GM21576 (cell line): Measurements from ENCODE around the gene LIMK2.
"Not testable (repeated sequence)": the region's sequence is repeated elsewhere in the genome, so short reads cannot be mapped to it uniquely, and the experiment has no call there.

Source experiments
- ATAC-seq: cut with Tn5 transposase; IDR thresholded peaks from one replicate; pipeline ENCODE4 v1.9.1; 2021; ENCODE audit warnings: mild to moderate bottlenecking, moderate library complexity; ENCODE audit not compliant: unreplicated experiment

LIMK2 gene

DNA sequence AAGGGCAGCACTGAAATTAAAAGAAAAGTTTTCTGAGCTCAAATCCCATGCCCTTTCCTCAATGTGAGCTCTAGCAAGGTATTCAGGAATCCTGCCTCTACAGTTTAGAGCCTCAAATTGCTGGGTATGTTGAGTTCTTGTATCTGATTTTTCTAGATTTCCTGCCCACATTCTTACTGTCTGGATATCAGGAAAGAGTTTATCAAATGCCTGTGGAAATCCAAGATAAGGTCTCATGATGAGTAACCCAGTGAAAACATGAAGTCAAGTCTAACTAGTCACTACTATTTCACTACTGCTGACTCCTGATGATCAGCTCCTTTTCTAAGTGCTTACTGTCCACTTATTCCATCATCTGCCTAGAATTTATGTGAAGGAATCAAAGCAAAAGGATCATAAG is 29.8 kb downstream of the LIMK2 start:
- no peak for ATAC-seq

DNA sequence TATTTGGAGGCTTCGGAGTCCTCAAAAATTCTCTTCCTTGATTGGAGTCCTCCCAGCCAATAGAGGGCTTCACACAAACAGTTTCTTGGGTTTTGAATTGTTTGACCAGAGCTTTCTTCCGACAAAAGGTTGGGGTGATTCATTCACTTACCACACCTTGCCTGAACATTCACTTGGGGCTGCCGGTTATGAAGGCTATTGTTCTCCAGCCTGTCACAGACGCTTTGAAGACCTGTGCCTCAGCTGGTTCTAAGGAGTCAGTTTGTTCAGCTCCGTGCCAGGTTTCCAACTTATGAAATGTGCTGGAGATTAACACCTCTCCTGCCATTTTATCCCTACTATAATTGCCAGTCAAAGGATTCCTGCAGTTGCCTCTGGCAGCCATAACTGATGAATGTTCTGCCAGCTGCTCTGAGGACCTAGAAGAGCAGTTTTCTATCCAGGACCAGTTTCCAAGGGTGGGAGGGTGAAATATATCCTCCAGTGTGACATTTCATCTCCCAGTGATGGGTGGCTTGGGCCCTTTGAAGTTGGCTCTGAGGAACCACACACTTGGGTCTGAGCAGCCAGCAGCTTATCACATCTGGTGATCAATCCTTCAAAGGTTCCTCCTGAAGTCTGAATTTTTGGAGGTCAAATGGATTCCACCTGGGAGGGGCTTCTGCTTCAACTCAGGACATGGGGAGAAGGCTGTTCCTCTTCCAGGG is 31.4 kb downstream of the LIMK2 start:
- ATAC-seq, result no peak

DNA sequence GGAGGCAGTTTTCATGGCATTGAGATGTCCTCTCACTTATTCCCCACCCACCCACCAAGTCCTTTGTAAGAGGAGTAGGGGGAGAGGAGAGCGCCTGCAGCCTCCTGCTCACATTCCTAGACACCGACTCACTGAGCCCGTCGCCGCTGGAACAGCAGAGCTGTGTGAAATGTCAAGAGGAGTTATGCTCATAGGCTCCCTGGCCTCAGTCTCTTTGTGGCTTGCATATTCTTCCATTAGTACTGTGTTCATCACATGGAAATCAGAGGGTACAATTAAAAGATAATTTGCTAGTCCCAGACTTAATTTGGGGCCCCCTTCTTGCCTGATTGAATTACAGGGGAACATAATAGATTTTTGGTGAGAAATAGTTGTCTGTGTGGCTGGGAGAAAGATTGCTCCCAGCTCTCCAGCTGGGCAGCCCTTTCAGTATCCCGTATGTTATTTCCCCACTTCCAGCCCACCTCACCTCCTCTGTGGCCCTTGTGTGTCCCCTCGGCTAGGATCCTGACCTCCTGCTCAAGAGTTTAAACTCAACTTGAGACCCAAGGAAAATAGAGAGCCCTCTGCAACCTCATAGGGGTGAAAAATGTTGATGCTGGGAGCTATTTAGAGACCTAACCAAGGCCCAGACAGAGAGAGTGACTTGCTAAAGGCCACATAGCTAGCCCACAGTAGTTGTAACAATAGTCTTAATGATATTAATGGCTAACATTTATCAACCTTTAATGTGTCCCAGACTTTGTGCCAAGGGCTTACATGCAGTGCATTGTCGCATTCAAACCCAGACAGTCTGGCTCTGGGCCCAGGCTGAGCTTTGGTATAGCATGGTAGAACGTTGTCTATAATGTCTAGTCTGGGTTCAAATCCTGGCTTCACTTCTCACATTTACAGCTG is 32.2 kb downstream of the LIMK2 start:
- no peak for ATAC-seq

DNA sequence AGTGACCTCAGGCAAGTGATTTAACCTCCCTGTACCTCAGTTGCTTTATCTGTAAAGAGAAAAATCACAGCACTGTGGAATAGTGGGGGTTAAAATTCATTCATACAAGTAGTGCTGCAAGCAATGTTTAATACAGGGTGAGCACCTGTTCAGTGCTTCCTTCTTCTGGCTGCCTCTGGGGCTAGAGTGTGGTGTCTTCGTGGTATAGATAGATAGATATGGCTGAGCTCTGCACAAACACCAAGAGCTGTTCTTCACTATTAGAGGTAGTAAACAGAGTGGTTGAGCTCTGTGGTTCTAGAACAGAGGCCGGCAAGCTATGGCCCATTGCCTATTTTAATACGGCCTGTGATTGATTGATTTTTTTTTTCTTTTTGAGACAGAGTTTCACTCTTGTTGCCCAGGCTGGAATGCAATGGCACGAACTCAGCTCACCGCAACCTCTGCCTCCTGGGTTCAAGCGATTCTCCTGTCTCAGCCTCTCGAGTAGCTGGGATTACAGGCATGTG is 32.9 kb downstream of the LIMK2 start:
- ATAC-seq, result no peak

DNA sequence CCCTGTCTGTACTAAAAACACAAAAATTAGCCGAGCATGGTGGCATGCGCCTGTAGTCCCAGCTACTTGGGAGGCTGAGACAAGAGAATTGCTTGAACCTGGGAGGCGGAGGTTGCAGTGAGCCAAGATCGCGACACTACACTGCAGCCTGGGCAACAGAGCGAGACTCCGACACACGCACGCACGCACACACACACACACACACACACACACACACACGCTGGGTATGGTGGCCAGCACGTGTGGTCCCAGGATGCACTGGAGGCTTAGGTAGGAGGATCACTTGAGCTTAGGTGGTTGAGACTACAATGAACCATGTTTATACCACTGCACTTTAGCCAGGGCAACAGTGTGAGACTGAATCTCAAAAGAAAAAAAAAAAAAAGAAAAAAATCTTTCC is 33.9 kb downstream of the LIMK2 start:
- not testable (repeated sequence) for ATAC-seq

DNA sequence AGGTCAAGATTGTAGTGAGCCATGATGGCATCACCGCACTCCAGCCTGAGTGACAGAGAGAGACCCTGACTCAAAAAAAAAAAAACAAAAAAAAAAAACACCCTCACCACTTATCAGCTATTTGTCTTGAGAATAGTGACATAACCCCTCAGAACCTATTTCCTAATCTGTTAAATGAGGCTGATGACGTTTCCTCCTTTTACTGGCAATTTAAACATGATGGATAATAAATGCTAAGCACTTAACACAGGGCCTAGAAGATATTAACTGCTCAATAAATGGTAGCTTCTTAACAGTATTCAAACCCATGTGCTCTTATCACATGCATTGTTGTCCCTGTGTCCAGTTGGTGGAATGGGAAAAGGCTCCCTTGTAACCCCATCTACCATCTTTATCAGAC is 34.6 kb downstream of the LIMK2 start:
- ATAC-seq, result no peak

DNA sequence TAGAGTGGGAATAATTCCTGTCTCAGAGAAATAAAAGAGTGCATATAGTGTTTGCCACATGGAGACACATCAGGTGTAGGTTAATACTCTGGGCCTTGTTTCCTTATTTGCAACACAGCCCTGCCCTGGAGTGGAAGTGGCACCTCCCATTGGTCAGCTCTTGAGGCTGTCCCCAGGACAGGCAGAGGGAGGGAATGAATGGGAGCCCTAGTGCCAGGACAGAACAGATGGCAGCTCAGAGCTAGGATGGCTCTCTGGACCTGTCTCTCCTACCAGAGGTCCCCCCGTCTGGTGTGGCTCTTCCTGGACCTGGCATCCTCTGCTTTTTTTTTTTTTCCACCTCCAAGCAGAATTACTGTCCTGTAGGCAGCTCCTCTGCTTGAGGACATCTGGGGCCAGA is 35.6 kb downstream of the LIMK2 start:
- ATAC-seq, result no peak

DNA sequence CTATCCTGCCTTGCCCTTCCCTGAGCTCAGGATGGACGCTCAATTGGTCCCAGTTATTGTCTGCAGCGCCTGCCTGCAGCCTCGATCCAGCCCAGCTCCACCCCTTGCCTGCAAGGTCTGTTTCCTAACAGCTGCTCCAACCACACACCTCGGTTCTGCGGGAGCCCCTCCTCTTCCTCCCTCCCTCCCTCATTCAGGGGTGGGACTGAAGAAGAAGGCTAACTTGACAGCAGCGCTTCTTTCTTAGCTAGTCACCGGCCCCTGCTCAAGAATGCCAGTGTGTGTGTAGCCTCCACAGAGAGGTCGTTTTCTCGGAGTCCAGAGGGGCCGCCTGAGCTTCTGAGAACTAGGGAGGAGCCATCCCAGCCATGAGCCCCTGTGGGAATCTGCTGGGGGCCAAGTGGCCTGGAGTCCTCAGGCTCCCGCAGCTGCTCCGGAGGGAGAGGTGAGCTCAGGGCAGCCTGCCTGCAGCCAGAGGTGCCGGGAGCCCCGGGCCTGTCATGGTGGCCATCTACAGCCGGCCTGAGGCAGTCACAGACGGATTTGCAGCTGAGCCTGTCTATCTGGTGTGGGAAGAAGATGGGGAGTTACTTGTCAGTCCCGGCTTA is 36.1 kb downstream of the LIMK2 start:
- ATAC-seq, result no peak

DNA sequence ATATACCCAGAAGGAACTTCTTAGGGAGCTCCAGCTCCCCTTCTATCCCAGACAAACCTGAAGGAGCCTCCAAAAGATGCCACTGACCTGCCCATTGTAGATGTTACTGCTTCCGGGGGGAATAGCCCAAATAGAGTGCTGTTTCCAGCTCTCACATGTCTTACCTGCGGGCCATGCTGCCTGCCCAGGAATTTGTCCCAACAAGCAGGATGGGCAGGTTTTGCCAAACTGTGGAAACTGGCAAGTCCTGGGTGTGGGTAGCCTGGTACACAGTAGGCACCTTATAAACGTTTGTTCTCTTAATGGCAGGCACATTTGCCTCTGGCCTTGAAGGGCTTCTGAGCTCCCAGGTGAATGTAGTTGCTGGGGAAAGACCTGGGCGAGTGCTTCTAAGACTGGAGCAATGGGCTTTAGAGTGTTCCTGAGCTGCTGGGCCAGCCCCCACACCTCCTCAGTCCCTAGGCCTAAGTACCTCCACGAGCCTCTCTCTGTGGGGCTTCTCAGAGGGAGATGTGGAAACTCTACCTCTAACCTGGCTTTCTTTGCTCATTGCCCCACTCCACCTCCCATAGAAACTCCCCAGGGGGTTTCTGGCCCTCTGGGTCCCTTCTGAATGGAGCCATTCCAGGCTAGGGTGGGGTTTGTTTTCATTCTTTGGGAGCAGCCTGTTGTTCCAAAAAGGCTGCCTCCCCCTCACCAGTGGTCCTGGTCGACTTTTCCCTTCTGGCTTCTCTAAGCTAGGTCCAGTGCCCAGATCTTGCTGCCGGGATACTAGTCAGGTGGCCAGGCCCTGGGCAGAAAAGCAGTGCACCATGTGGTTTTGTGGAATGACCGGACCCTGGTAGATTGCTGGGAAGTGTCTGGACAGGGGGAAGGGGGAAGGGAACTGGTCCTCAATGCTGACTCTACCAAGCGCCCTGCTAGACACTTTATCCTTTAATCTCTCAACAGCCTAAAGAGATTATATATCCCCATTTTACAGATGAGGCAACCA is 37.2 kb downstream of the LIMK2 start:
- ATAC-seq, result no peak

DNA sequence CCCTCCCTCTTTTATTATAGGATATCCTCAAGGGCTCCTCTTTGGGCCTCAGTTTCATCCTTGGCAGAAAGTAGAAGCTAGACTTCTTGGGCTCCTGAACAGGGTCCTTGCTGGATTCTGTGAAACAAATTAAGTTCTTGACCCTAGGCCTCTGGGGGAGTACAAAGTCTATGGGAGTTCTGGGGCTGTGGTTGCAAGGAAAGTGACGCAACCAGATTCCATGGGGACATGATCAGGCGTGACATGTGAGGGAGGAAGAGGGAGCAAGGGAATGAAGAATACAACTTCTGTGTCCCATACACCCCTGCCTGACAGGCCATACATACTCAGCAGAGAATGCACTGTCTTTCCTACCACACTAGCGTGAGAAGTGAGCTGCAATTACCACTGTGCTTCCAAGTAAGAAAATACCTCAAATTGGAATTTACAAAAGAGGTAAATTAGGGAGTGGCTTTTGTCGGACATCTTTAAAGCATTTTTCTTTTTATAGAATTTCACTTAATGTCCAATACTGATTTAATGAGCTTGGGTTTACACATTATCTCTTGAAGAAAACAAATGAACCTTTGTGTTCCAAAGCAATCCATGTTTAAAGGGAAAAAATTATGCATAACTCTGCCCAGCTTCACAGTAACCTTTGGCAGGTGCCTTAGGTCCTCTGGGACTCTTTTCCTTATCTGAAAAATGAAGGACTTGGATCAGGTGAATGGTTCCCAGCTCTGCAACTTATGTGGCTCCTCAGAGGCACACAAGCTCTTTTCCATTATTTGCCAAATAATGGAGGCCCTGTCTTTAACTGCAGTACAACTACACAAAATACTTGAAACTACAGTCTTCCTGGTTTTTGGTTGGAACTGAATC is 38.9 kb downstream of the LIMK2 start:
- ATAC-seq, result no peak

DNA sequence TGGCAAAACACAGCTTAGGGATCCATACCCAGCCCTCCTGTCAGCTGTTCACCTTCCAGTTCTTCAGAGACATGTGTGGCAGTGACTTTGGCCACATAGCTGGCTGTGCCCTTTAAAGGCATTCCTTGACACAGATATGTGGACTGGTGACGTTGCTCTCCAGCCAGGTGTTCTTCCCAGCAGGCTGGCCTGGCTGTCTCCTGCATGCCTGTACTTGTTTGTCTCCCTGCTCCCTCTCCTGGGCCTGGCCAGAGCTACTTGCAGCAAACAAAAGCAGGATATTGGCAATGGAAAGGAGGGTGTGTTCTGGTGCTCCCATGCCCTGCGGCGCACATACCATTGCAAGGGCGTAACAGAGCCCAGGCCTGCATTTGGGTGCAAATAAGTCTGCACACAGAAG is 41.9 kb downstream of the LIMK2 start:
- no peak for ATAC-seq

DNA sequence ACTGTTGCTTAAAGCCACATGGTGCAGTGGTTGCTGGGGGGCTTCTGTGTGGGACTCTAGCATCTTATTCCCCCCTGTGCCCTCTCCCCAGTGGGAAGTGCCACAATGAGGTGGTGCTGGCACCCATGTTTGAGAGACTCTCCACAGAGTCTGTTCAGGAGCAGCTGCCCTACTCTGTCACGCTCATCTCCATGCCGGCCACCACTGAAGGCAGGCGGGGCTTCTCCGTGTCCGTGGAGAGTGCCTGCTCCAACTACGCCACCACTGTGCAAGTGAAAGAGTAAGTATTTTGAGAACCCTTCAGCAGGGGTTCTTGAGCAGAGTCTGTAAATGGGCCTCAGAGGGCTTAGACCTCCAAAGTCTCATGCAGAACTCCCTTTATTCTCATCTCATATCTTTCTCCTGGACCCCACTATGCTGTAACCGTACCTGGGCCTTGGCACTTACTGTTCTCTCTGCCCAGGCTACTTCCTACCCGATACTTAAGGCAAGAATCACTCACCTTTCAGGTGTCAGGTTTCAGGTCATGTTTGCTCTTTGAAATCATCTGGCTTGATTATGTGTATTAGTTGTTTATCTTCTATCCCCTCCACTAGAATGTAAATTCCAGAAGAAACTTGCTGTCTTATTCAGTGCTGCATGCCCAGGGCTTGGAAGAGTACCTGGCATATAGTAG is 47.8 kb downstream of the LIMK2 start:
- no peak for ATAC-seq

DNA sequence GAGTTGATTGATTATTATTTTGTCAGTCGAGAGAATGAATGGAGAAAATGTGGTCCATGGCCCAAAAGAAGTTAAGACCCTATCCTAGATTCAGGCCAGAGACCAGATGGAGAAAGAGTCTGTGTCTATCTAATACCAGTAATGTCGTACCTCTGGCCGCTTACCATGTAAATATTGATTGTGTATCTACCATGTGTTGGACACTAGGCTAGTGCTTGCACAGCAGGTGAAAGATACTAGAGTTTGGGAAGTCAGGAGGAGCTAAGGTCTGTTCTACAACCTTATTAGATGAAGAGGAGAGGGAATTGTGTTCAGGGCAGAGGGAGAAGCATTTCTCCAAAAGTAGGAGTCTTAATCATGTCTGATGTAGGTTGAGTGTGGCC is 48.4 kb downstream of the LIMK2 start:
- no peak for ATAC-seq

DNA sequence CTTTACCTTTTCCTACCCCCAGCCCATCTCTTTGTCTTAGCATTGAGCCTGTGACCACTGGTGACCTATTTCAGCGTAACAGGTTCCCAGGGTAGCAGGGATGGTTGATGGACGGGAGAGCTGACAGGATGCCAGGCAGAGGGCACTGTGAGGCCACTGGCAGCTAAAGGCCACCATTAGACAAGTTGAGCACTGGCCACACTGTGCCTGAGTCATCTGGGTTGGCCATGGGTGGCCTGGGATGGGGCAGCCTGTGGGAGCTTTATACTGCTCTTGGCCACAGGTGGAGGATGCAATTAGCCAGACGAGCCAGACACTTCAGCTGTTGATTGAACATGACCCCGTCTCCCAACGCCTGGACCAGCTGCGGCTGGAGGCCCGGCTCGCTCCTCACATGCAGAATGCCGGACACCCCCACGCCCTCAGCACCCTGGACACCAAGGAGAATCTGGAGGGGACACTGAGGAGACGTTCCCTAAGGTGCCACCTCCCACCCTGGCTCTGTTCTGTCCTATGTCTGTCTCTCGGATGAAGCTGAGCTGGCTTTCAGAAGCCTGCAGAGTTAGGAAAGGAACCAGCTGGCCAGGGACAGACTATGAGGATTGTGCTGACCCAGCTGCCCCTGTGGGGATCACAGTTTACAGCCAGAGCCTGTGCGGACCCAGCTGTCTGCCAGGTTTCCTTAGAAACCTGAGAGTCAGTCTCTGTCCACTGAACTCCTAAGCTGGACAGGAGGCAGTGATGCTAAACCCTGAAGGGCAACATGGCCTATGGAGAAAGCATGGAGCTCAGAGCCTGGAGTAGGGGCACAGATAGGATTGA is 50.4 kb downstream of the LIMK2 start:
- ATAC-seq, result no peak

DNA sequence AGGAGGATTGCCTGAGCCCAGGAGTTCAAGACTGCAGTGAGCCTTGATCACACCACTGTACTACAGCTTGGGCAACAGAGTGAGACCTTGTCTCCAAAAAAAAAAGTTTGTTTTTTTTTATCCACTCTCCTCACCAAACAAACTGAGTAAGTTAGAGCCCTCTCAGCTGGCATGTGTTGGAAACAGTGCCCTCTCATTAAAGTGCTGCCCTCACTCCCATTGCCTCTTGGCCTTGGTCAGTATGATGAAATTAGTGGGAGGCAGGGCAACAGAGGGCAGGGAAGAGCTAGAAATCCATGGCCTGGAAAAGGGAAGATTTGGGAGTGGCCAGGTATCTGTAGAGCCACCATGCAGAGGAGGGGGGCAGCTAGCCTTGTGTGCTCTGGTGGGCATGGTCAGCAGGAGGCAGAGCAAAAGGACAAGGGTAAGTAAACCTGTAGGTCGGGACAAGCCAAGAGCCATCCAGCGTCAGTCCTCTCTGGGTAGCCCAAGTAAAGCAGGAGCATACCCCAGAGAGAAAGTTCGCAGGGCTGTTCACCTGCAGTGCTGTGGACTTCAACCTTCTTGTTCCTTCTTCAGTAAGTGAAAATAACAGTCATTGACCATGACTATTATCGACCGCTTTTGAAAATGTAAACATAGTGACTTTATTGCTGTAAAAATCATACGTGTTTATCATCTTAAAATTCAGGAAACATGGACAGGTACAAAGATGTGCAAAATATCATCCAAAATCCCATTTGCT is 52.0 kb downstream of the LIMK2 start:
- ATAC-seq, result no peak

DNA sequence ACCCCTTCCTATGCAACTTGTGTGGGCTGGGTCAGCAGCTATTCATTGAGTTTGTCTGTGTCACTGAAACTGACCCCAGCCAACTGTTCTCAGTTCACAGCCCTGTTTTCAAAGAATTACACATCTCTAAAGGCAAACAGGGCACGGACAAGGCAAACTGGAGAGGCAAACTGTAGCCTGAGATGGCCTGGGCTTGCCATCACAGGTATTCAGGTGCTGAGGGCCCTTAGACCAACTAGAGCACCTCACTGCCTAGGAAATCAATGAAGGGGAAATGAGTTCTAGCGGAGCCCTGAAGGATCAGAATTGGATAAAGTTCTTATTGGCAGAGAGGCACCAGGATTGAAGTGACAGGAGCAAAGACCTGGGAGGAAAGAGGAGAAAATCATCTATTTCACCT is 56.2 kb downstream of the LIMK2 start:
- no peak for ATAC-seq

DNA sequence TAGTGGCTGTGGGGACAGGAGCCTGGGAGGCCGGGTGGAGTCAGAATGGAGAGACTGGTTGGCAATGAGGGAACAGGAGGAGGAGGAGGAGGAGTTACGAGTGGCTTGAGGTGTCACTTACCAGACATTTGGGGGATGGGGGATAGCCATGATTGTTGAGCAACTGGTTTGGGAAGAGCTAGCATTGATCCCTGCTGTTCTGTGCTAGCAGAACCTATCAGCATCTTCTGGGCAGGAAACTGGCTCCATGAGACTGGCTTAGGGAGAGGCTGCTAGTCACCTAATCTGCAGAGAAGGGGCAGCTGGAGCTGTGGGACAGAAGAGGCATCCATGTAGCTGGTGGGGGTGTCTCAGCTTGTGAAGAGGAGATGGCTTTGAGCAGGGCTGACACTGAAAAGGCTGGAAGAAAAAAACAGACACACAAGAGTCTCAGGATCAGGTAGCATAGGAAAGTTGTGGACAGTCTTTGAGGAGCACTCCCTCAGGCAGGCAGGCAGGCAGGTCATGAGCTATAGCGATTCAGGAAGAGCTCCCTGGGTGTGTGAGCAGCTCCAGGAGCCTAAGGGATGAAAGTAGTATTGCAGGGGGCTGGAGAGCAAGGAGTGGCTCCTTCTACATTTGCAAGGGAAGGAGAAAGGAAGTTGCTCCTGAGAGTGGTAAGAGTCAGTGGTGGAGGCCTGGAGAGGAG is 57.9 kb downstream of the LIMK2 start:
- ATAC-seq, result no peak
